Endodermal cell (in vitro differentiated cells): ENCODE data around the gene IQGAP2. TPM values are rescaled to one million over a fixed set of nuclear protein-coding genes. Genes with fewer than 3 reads are reported as not detected.

Experiments used
- DNase-seq: peaks from one replicate; pipeline ENCODE4 v3.0.0-alpha.2; 2017
- H3K27ac ChIP-seq: 2 replicates; pipeline ENCODE4 v1.5.1; 2013; ENCODE audit warnings: mild to moderate bottlenecking, low read depth, low read length, moderate library complexity
- H3K27me3 ChIP-seq: 2 replicates; pipeline ENCODE4 v1.6.1; 2013; ENCODE audit warnings: mild to moderate bottlenecking, low read length, moderate library complexity; ENCODE audit not compliant: insufficient read depth, control insufficient read depth, poor library complexity, severe bottlenecking
- H3K36me3 ChIP-seq: 2 replicates; pipeline ENCODE4 v1.7.0; 2013; ENCODE audit warnings: mild to moderate bottlenecking, low read length, moderate library complexity; ENCODE audit not compliant: control insufficient read depth, insufficient read depth
- H3K4me1 ChIP-seq: one replicate; pipeline ENCODE4 v1.7.0; 2013; ENCODE audit warnings: low read length; ENCODE audit not compliant: control insufficient read depth, insufficient read depth
- H3K4me3 ChIP-seq: 2 replicates; pipeline ENCODE4 v1.5.1; 2013; ENCODE audit warnings: mild to moderate bottlenecking, low read length, moderate library complexity
- H3K9ac ChIP-seq: 2 replicates; pipeline ENCODE4 v1.6.1; 2013; ENCODE audit warnings: mild to moderate bottlenecking, low read length, moderate library complexity; ENCODE audit not compliant: poor library complexity, severe bottlenecking; ENCODE audit errors: extremely low read depth
- H3K9me3 ChIP-seq: 2 replicates; pipeline ENCODE4 v1.6.1; 2013; ENCODE audit warnings: mild to moderate bottlenecking, low read length, moderate library complexity; ENCODE audit not compliant: control insufficient read depth
- H3K27ac Mint-ChIP-seq: 2 replicates; pipeline ENCODE4 v1.8.0; 2020; ENCODE audit warnings: mixed read lengths
- H3K27me3 Mint-ChIP-seq: 2 replicates; pipeline ENCODE4 v1.8.0; 2021; ENCODE audit warnings: mild to moderate bottlenecking, mixed read lengths; ENCODE audit not compliant: insufficient read depth
- H3K36me3 Mint-ChIP-seq: 2 replicates; pipeline ENCODE4 v1.8.0; 2020; ENCODE audit warnings: low read depth, mixed read lengths
- H3K4me1 Mint-ChIP-seq: 2 replicates; pipeline ENCODE4 v1.8.0; 2020; ENCODE audit warnings: mixed read lengths
- H3K4me3 Mint-ChIP-seq: 2 replicates; pipeline ENCODE4 v1.8.0; 2020; ENCODE audit warnings: mild to moderate bottlenecking, moderate library complexity, mixed read lengths
- H3K9me3 Mint-ChIP-seq: 2 replicates; pipeline ENCODE4 v1.8.0; 2020; ENCODE audit warnings: mild to moderate bottlenecking, mixed read lengths
- CTCF ChIP-seq: fragments of 200-600 bp; sonication (generic); conservative IDR thresholded peaks from 2 replicates; pipeline ENCODE4 v1.5.0; 2021; ENCODE audit warnings: antibody characterized with exemption, mild to moderate bottlenecking
- WGBS, 2 experiments: methylation state at CpG; one replicate each; pipeline versions ENCODE4 v1.1.5 to v1.1.7; 2013; ENCODE audit warnings: missing lambda C conversion rate in 2 of 2, mixed read lengths in 1 of 2; ENCODE audit not compliant: insufficient coverage in 1 of 2, insufficient read length in 1 of 2; 5-methylcytosine and 5-hydroxymethylcytosine counted together
- total RNA-seq, 2 donors: library from RNA; stranded (reverse); fragmentation: NEBNext Ultra II Directional in 1 of 2; extraction: Animal tissue kit (Norgen Biotek cat#: 25700) in 1 of 2; gene quantifications; 2 replicates in 1 of 2; 3 replicates in 1 of 2; pipeline ENCODE4 v1.2.1, GENCODE V29; 2021

Gene IQGAP2
- total RNA-seq, 2 donors from 2014 or later = 8.3 to 19.4 TPM

DNA sequence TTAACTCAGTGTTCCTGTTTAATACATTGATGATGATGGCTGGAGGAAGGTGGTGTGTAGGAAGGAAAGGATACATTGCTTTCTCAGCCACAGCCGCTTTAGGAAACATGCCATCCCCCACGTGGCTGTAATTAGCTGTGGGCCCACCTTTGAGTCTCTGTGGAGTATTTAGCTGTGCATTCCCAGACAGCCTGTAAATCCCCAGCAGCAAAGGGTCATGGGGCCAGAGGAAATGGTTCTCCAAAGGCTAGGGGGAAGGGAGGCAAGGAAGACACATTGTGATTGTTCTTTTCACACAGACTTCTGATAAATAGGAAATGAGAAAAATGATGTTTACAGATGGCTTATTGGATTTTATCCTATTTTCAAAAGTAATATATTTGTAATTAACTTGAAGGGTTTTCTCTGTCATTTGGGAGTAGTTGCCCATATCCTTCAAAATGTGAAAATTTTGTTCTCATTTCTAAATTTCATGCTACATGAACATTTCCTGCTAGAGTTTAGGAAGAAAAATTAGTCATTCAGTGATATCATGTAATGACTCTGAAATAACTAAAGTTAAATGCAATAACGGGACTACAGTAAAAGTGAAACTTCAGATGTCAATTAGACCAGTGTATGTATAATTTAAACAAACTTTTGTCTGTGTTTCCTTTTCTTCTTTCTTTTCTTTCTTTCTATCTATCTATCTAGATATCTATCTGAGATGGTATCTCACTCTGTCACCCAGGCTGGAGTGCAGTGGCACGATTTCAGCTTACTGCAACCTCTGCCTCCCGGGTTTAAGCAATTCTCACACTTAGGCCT lies 288.6 kb downstream of the IQGAP2 start:
- Histone ChIP-seq H3K27me3 (no peaks in the 10 kb centered on the region), H3K9ac (no peak overlapping the region), H3K36me3 (no peaks in the 10 kb centered on the region), H3K4me3 (no peak overlapping the region), H3K4me1 (no peaks in the 10 kb centered on the region), H3K27ac (no peak overlapping the region), H3K9me3 (no peaks in the 10 kb centered on the region)
- Mint-ChIP-seq H3K9me3 (no peaks in the 10 kb centered on the region), H3K27ac (no peak overlapping the region), H3K27me3 (no peaks in the 10 kb centered on the region), H3K4me1 (peaks cover 9% of the 10 kb centered on the region), H3K36me3 (peaks cover 1% of the 10 kb centered on the region), H3K4me3 (no peak overlapping the region)
- TF ChIP-seq CTCF = no peak
- no peak for DNase-seq
- WGBS, 2 experiments = 87 to 88% methylated on average over 5 of the region's 5 CpGs

- Histone ChIP-seq H3K9me3 (no peaks in the 10 kb centered on the region), H3K9ac (no peak overlapping the region), H3K4me3 (no peak overlapping the region), H3K27ac (no peak overlapping the region), H3K4me1 (no peaks in the 10 kb centered on the region), H3K27me3 (no peaks in the 10 kb centered on the region), H3K36me3 (no peaks in the 10 kb centered on the region)
- Mint-ChIP-seq H3K27me3 (no peaks in the 10 kb centered on the region), H3K36me3 (peaks cover 1% of the 10 kb centered on the region), H3K4me3 (no peak overlapping the region), H3K27ac (no peak overlapping the region), H3K9me3 (no peaks in the 10 kb centered on the region), H3K4me1 (peaks cover 9% of the 10 kb centered on the region)
- no peak for DNase-seq
- 89 to 95% methylated on average over 4 to 6 of the region's 6 CpGs for WGBS, 2 experiments
- no peak for TF ChIP-seq CTCF
Measured at GRCh38 chr5:76692274-76692540, 289.1 kb downstream of the IQGAP2 start.

DNA sequence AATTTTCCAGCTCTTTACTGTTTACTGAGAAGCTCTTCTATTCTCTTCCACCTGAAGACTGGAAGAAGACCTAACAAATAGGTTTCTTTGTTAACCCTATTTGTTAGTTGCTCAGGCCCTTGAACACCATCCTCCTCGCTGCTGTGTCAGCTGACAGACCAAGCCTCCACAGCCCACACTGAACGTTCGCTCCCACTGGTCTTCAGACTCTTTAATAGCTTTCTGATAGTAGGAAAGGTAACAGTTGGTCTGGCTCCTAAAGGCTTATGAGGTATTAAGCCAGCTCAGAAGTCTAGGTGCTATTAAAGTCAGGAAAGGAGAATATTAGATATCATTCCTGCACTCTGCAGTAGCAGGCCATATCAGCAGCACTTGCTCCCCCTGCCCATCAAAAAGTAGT lies 289.6 kb downstream of the IQGAP2 start:
- TF ChIP-seq CTCF = no peak
- Mint-ChIP-seq H3K36me3 (peaks cover 1% of the 10 kb centered on the region), H3K9me3 (no peaks in the 10 kb centered on the region), H3K27me3 (no peaks in the 10 kb centered on the region), H3K4me3 (no peak overlapping the region), H3K27ac (no peak overlapping the region), H3K4me1 (peaks cover 9% of the 10 kb centered on the region)
- no peak overlapping the region for H3K9ac ChIP-seq
- H3K9me3 ChIP-seq = no peaks in the 10 kb centered on the region
- H3K4me1 ChIP-seq = no peaks in the 10 kb centered on the region
- H3K36me3 ChIP-seq = no peaks in the 10 kb centered on the region
- no peaks in the 10 kb centered on the region for H3K27me3 ChIP-seq
- H3K27ac ChIP-seq = no peak overlapping the region
- no peak for DNase-seq
- no peak overlapping the region for H3K4me3 ChIP-seq
- WGBS, 2 experiments = 60 to 95% methylated on average over 1 to 3 of the region's 3 CpGs
